PC-3 (cell line): ENCODE measurements around the gene D2HGDH.

Experiments used
- EZH2 ChIP-seq: fragments of 300-600 bp; sonication (generic); IDR thresholded peaks from one replicate; pipeline ENCODE4 v1.6.1; 2017; ENCODE audit warnings: antibody characterized with exemption, mild to moderate bottlenecking, low read length; ENCODE audit not compliant: unreplicated experiment
- TF ChIP-seq, protein P1 (sequence below): fragments of 300-600 bp; sonication (generic); conservative IDR thresholded peaks from 2 replicates; pipeline ENCODE4 v1.5.1; 2017; ENCODE audit warnings: antibody characterized with exemption, low read depth, mild to moderate bottlenecking, low read length

- TF ChIP-seq, protein P1, sequence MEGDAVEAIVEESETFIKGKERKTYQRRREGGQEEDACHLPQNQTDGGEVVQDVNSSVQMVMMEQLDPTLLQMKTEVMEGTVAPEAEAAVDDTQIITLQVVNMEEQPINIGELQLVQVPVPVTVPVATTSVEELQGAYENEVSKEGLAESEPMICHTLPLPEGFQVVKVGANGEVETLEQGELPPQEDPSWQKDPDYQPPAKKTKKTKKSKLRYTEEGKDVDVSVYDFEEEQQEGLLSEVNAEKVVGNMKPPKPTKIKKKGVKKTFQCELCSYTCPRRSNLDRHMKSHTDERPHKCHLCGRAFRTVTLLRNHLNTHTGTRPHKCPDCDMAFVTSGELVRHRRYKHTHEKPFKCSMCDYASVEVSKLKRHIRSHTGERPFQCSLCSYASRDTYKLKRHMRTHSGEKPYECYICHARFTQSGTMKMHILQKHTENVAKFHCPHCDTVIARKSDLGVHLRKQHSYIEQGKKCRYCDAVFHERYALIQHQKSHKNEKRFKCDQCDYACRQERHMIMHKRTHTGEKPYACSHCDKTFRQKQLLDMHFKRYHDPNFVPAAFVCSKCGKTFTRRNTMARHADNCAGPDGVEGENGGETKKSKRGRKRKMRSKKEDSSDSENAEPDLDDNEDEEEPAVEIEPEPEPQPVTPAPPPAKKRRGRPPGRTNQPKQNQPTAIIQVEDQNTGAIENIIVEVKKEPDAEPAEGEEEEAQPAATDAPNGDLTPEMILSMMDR, result no peak
- TF ChIP-seq EZH2, result no peak
Observed at GRCh38 chr2:241811952-241812729, 77.7 kb downstream of the D2HGDH start.
